ENCODE measurements around the gene GNPAT. TPM values are rescaled to one million over a fixed set of nuclear protein-coding genes. Genes with fewer than 3 reads are reported as not detected.

The GNPAT gene
- total RNA-seq, 1 donor from 2014 or later: 20.6 TPM

GRCh38 chr1:231248778-231249177, 7.8 kb downstream of the GNPAT start:
- ATAC-seq: no peak

GRCh38 chr1:231252336-231252735, 11.3 kb downstream of the GNPAT start:
- ATAC-seq: peak; percentile 38

GRCh38 chr1:231260351-231260750, 19.3 kb downstream of the GNPAT start:
- ATAC-seq: no peak

GRCh38 chr1:231264642-231265041, 23.6 kb downstream of the GNPAT start:
- ATAC-seq: peak; percentile 28

- ATAC-seq: no peak
Measured at GRCh38 chr1:231265379-231265778, 24.4 kb downstream of the GNPAT start.

GRCh38 chr1:231266811-231267322, 25.9 kb downstream of the GNPAT start:
- no peak for ATAC-seq

- ATAC-seq: no peak
Measured at GRCh38 chr1:231272173-231272572, 31.2 kb downstream of the GNPAT start.

- peak; percentile 41 for ATAC-seq
Measured at GRCh38 chr1:231272880-231273279, 31.9 kb downstream of the GNPAT start.

GRCh38 chr1:231274119-231274825, 33.3 kb downstream of the GNPAT start:
- ATAC-seq: no peak

GRCh38 chr1:231278100-231278790, 37.2 kb downstream of the GNPAT start:
- peak; percentile 42 for ATAC-seq

GRCh38 chr1:231279081-231279480, 38.1 kb downstream of the GNPAT start:
- peak; percentile 95 for ATAC-seq

- no peak for ATAC-seq
Measured at GRCh38 chr1:231279683-231280082, 38.7 kb downstream of the GNPAT start.

GRCh38 chr1:231284441-231284840, 43.4 kb downstream of the GNPAT start:
- ATAC-seq: no peak

- no peak for ATAC-seq
Measured at GRCh38 chr1:231286603-231287002, 45.6 kb downstream of the GNPAT start.

GRCh38 chr1:231295938-231296337, 54.9 kb downstream of the GNPAT start:
- no peak for ATAC-seq

- no peak for ATAC-seq
Measured at GRCh38 chr1:231301990-231302389, 61.0 kb downstream of the GNPAT start.

GRCh38 chr1:231310391-231310934, 69.5 kb downstream of the GNPAT start:
- ATAC-seq: no peak

GRCh38 chr1:231311720-231312431, 70.9 kb downstream of the GNPAT start:
- no peak for ATAC-seq

- no peak for ATAC-seq
Measured at GRCh38 chr1:231312432-231312788, 71.4 kb downstream of the GNPAT start.

- ATAC-seq: no peak
Measured at GRCh38 chr1:231313661-231314060, 72.6 kb downstream of the GNPAT start.

GRCh38 chr1:231315887-231316286, 74.9 kb downstream of the GNPAT start:
- ATAC-seq: peak; percentile 32

GRCh38 chr1:231317306-231318014, 76.4 kb downstream of the GNPAT start:
- ATAC-seq: no peak

GRCh38 chr1:231318015-231318355, 77.0 kb downstream of the GNPAT start:
- no peak for ATAC-seq
